WTC11 (cell line): ENCODE results near the gene CPSF3. TPM values are rescaled to one million over a fixed set of nuclear protein-coding genes. Genes with fewer than 3 reads are reported as not detected.

Experiments used
- ATAC-seq: fragments of 200-7000 bp; cut with Tn5 transposase; 2 replicates; pipeline ENCODE4 v1.10.0; 2021; ENCODE audit warnings: mild to moderate bottlenecking, moderate library complexity
- CTCF ChIA-PET: fragments of 300-600 bp; sonication (Branson Sonifier 250); formaldehyde crosslinking; loops from one replicate; lab custom pipeline; 2021; ENCODE audit warnings: antibody characterized with exemption; lab: Charles Lee
- POLR2A ChIA-PET: fragments of 350-600 bp; sonication (Branson Sonifier 250); formaldehyde crosslinking; loops from one replicate; lab custom pipeline; 2021; ENCODE audit warnings: antibody characterized with exemption; lab: Charles Lee
- DNase-seq: peaks from one replicate; pipeline ENCODE4 v3.0.0; 2021; ENCODE audit warnings: low spot score
- H3K27ac Mint-ChIP-seq: 2 replicates; pipeline ENCODE4 v1.8.0; 2021; ENCODE audit warnings: mixed read lengths
- H3K27me3 Mint-ChIP-seq: 2 replicates; pipeline ENCODE4 v1.8.0; 2021; ENCODE audit warnings: low read depth, mild to moderate bottlenecking, moderate library complexity, mixed read lengths
- H3K36me3 Mint-ChIP-seq: 2 replicates; pipeline ENCODE4 v1.8.0; 2021; ENCODE audit warnings: mixed read lengths
- H3K4me1 Mint-ChIP-seq: 2 replicates; pipeline ENCODE4 v1.8.0; 2022; ENCODE audit warnings: mixed read lengths
- H3K4me3 Mint-ChIP-seq: 2 replicates; pipeline ENCODE4 v1.8.0; 2021; ENCODE audit warnings: mild to moderate bottlenecking, moderate library complexity, mixed read lengths
- H3K9me3 Mint-ChIP-seq: 2 replicates; pipeline ENCODE4 v1.8.0; 2021; ENCODE audit warnings: mixed read lengths
- CREB1 ChIP-seq: sonication (generic); formaldehyde crosslinking; IDR thresholded peaks from 2 replicates; pipeline ENCODE4 v1.8.0; 2023; ENCODE audit warnings: mild to moderate bottlenecking, missing genetic modification reagents
- IRF2 ChIP-seq: sonication (generic); formaldehyde crosslinking; IDR thresholded peaks from 2 replicates; pipeline ENCODE4 v1.8.0; 2022; ENCODE audit warnings: low read depth, missing genetic modification reagents, borderline replicate concordance
- JAZF1 ChIP-seq: fragments of 250-450 bp; sonication (Bioruptor Pico); IDR thresholded peaks from 2 replicates; pipeline ENCODE4 v1.9.0; 2021; ENCODE audit warnings: moderate library complexity, mild to moderate bottlenecking, inconsistent platforms
- SOX15 ChIP-seq: fragments of 250-450 bp; sonication (Bioruptor Pico); IDR thresholded peaks from 2 replicates; pipeline ENCODE4 v1.9.0; 2021; ENCODE audit warnings: mild to moderate bottlenecking
- TEAD4 ChIP-seq: sonication (generic); formaldehyde crosslinking; IDR thresholded peaks from 2 replicates; pipeline ENCODE4 v1.8.0; 2022; ENCODE audit warnings: mild to moderate bottlenecking, missing genetic modification reagents
- ZNF219 ChIP-seq: sonication (generic); formaldehyde crosslinking; IDR thresholded peaks from 2 replicates; pipeline ENCODE4 v1.8.0; 2023; ENCODE audit warnings: missing genetic modification reagents, mild to moderate bottlenecking, borderline replicate concordance
- total RNA-seq: library from RNA; stranded (reverse); gene quantifications from 3 replicates; pipeline ENCODE4 v1.2.3, GENCODE V29; 2021
- TF ChIP-seq, protein P1 (sequence below): sonication (generic); formaldehyde crosslinking; conservative IDR thresholded peaks from 2 replicates; pipeline ENCODE4 v1.8.1; 2023; ENCODE audit warnings: mild to moderate bottlenecking, low read depth, missing genetic modification reagents, moderate library complexity
- TF ChIP-seq, protein P2 (sequence below): fragments of 250-450 bp; sonication (Bioruptor Pico); IDR thresholded peaks from 2 replicates; pipeline ENCODE4 v1.9.0; 2021; ENCODE audit warnings: moderate library complexity, mild to moderate bottlenecking, inconsistent platforms, borderline replicate concordance
- TF ChIP-seq, protein P3 (sequence below): sonication (generic); formaldehyde crosslinking; IDR thresholded peaks from 2 replicates; pipeline ENCODE4 v1.8.1; 2022; ENCODE audit warnings: missing genetic modification reagents, borderline replicate concordance
- TF ChIP-seq, protein P4 (sequence below): fragments of 250-450 bp; sonication (Bioruptor Pico); conservative IDR thresholded peaks from 2 replicates; pipeline ENCODE4 v1.9.0; 2021; ENCODE audit warnings: mild to moderate bottlenecking
- TF ChIP-seq, protein P5 (sequence below): sonication (generic); formaldehyde crosslinking; IDR thresholded peaks from 2 replicates; pipeline ENCODE4 v1.8.0; 2022; ENCODE audit warnings: mild to moderate bottlenecking, missing genetic modification reagents

CPSF3 gene
- total RNA-seq, 1 experiment from 2014 or later: 88.4 TPM

DNA sequence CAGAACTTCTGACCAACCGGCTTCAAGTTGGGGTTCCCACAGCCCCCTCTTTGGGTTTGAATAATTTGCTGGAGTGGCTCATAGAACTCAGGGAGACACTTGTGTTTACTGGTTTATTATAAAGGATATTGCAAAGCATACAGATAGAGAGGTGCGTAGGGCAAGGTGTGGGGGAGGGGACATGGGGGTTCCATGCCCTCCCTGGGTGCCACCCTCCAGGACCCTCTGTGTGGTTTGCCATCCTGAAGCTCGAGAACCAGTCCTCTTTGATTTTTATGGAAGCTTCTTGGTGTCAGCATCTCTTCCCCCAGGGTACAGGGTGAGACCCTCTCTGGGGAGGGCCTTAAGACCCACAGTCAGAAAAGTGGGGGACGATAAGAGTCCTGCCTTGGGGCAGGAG is 38.9 kb upstream of the CPSF3 start (continued):
- TF ChIP-seq JAZF1 (no peak), SOX15 (no peak), TEAD4 (CRISPR knock-in tag) (no peak), ZNF219 (CRISPR knock-in tag) (no peak), IRF2 (CRISPR knock-in tag) (no peak), CREB1 (CRISPR knock-in tag) (no peak)
- TF ChIP-seq, protein P1, sequence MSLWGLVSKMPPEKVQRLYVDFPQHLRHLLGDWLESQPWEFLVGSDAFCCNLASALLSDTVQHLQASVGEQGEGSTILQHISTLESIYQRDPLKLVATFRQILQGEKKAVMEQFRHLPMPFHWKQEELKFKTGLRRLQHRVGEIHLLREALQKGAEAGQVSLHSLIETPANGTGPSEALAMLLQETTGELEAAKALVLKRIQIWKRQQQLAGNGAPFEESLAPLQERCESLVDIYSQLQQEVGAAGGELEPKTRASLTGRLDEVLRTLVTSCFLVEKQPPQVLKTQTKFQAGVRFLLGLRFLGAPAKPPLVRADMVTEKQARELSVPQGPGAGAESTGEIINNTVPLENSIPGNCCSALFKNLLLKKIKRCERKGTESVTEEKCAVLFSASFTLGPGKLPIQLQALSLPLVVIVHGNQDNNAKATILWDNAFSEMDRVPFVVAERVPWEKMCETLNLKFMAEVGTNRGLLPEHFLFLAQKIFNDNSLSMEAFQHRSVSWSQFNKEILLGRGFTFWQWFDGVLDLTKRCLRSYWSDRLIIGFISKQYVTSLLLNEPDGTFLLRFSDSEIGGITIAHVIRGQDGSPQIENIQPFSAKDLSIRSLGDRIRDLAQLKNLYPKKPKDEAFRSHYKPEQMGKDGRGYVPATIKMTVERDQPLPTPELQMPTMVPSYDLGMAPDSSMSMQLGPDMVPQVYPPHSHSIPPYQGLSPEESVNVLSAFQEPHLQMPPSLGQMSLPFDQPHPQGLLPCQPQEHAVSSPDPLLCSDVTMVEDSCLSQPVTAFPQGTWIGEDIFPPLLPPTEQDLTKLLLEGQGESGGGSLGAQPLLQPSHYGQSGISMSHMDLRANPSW: no peak
- TF ChIP-seq, protein P2, sequence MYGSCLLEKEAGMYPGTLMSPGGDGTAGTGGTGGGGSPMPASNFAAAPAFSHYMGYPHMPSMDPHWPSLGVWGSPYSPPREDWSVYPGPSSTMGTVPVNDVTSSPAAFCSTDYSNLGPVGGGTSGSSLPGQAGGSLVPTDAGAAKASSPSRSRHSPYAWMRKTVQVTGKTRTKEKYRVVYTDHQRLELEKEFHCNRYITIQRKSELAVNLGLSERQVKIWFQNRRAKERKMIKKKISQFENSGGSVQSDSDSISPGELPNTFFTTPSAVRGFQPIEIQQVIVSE (CRISPR knock-in tag): no peak
- TF ChIP-seq, protein P3, sequence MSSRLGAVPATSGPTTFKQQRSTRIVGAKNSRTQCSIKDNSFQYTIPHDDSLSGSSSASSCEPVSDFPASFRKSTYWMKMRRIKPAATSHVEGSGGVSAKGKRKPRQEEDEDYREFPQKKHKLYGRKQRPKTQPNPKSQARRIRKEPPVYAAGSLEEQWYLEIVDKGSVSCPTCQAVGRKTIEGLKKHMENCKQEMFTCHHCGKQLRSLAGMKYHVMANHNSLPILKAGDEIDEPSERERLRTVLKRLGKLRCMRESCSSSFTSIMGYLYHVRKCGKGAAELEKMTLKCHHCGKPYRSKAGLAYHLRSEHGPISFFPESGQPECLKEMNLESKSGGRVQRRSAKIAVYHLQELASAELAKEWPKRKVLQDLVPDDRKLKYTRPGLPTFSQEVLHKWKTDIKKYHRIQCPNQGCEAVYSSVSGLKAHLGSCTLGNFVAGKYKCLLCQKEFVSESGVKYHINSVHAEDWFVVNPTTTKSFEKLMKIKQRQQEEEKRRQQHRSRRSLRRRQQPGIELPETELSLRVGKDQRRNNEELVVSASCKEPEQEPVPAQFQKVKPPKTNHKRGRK (CRISPR knock-in tag): no peak

DNA sequence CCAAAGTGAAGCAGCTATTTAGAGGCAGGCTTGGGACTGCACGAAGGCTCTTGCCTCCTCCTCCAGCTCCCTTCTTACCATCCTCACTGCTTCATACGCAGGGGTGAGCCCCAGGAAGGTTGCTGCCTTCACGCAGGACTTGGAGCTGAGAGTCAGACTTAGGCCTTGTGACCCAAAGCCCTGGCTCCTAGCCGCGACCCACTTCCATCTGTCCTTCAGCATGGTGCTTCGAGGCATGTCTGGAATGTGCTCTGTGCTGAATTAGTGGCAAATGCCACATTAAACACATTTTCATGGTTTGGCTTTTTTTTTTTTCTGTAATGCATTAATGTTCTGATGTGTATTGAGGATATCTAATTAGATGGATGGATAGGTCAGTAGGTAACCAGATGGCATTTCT is 37.6 kb upstream of the CPSF3 start:
- CTCF ChIA-PET: interaction anchor here (1.1 to 1.3 kb wide), 2 partner anchors 14 to 243 kb away, joined by 3 to 5 read pairs; no protein-coding TSS in a partner anchor
- H3K27me3 Mint-ChIP-seq: no peaks in the 10 kb centered on the region
- no peak for DNase-seq

DNA sequence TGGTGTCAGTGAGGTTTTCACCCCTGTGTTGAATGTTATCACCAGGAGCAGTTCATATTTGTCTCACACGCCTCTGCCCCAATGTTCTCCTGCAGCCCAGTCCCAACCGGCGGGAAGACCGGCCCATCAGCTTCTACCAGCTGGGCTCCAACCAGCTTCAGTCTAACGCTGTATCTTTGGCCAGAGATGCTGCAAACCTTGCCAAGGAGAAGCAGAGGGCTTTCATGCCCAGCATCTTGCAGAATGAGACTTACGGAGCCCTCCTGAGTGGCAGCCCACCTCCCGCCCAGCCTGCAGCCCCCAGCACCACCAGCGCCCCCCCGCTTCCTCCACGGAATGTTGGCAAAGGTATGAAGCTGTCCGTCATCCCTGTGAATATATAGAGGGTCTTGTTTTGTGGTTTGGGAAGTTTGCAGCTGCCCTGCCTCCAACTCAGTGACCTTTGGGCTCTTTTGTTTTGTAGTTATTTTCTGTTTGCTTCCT is 35.2 kb upstream of the CPSF3 start:
- Mint-ChIP-seq H3K4me1 (peaks cover 7% of the 10 kb centered on the region), H3K4me3 (no peak overlapping the region), H3K36me3 (peaks cover 5% of the 10 kb centered on the region; the same call in 1 of the 2 replicates), H3K27ac (no peak overlapping the region), H3K9me3 (no peaks in the 10 kb centered on the region), H3K27me3 (no peaks in the 10 kb centered on the region)
- ATAC-seq: no peak
- no peak for DNase-seq
- TF ChIP-seq, protein P4, sequence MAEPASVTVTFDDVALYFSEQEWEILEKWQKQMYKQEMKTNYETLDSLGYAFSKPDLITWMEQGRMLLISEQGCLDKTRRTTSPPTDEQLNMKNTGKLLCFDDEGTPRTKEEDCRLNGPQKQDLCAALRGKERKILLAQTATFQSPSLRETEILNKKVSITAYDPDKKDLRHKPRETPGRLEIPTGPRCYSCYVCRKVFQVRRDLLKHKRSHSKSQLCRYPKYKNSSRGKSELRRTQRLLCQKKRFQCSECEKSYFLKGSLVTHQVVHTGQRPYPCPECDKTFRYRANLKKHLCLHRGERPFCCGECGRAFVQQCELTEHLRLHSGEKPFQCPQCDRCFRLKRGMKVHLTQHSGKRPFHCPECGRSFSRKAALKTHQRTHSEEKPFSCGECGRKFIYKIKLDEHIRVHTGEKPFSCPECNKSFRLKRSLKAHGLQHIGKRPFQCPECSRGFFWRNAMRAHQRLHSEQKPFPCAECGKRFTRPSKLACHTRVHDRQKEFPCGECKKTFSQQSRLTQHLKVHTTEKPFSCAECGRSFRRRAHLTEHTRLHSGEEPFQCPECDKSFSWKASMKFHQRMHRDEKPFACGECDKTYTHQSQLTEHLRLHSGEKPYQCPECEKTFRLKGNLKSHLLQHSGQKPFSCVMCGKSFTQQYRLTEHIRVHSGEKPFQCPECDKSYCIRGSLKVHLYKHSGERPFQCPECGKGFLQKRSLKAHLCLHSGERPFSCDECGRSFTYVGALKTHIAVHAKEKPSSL (CRISPR knock-in tag): no peak
- POLR2A ChIA-PET: no interaction called here
- CTCF ChIA-PET: no interaction called here

More for the DNA sequence above, 37.6 kb upstream of the CPSF3 start:
- POLR2A ChIA-PET: no interaction called here
- TF ChIP-seq, protein P5, sequence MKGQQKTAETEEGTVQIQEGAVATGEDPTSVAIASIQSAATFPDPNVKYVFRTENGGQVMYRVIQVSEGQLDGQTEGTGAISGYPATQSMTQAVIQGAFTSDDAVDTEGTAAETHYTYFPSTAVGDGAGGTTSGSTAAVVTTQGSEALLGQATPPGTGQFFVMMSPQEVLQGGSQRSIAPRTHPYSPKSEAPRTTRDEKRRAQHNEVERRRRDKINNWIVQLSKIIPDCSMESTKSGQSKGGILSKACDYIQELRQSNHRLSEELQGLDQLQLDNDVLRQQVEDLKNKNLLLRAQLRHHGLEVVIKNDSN: no peak
- no peaks in the 10 kb centered on the region for H3K9me3 Mint-ChIP-seq
- H3K27ac Mint-ChIP-seq: no peak overlapping the region; the same call in 1 of the 2 replicates
- H3K36me3 Mint-ChIP-seq: peaks cover 5% of the 10 kb centered on the region; the same call in 1 of the 2 replicates
- no peak for ATAC-seq
- no peaks in the 10 kb centered on the region for H3K4me1 Mint-ChIP-seq
- H3K4me3 Mint-ChIP-seq: no peak overlapping the region
